ENCODE results near the gene ACSM5.
"Not testable (repeated sequence)": the region's sequence is repeated elsewhere in the genome, so short reads cannot be mapped to it uniquely, and the experiment has no call there.

The ACSM5 gene

GRCh38 chr16:20446652-20447393, 37.5 kb downstream of the ACSM5 start:
- DNase-seq (ENCODE audit: low read depth, low spot score): not testable (repeated sequence)

GRCh38 chr16:20451364-20451763, 42.0 kb downstream of the ACSM5 start, which contains the start of gene ACSM2A:
TSS of gene ACSM2A (plus strand) at chr16:20451521. CDS start at chr16:20460115, 8,594 bp downstream.
- DNase-seq (ENCODE audit: low read depth, low spot score): not testable (repeated sequence)

GRCh38 chr16:20453633-20454032, 44.3 kb downstream of the ACSM5 start:
- DNase-seq (ENCODE audit: low read depth, low spot score): not testable (repeated sequence)

- DNase-seq (ENCODE audit: low read depth, low spot score): not testable (repeated sequence)
Observed at GRCh38 chr16:20459227-20459626, 49.9 kb downstream of the ACSM5 start.

- DNase-seq (ENCODE audit: low read depth, low spot score): not testable (repeated sequence)
Observed at GRCh38 chr16:20460313-20460712, 51.0 kb downstream of the ACSM5 start.

GRCh38 chr16:20468954-20469353, 59.6 kb downstream of the ACSM5 start:
- DNase-seq (ENCODE audit: low read depth, low spot score): not testable (repeated sequence)

GRCh38 chr16:20469930-20470329, 60.6 kb downstream of the ACSM5 start:
- not testable (repeated sequence) for DNase-seq (ENCODE audit: low read depth, low spot score)

GRCh38 chr16:20470732-20471131, 61.4 kb downstream of the ACSM5 start:
- DNase-seq (ENCODE audit: low read depth, low spot score): not testable (repeated sequence)

- not testable (repeated sequence) for DNase-seq (ENCODE audit: low read depth, low spot score)
Observed at GRCh38 chr16:20477188-20477744, 67.9 kb downstream of the ACSM5 start.

GRCh38 chr16:20483989-20484388, 74.7 kb downstream of the ACSM5 start:
- DNase-seq (ENCODE audit: low read depth, low spot score): not testable (repeated sequence)

- DNase-seq (ENCODE audit: low read depth, low spot score): no peak
Observed at GRCh38 chr16:20484726-20485125, 75.4 kb downstream of the ACSM5 start.

- no peak for DNase-seq (ENCODE audit: low read depth, low spot score)
Observed at GRCh38 chr16:20485408-20485807, 76.1 kb downstream of the ACSM5 start.
